Gastrocnemius medialis (tissue), 4 donors: ENCODE data around the gene KLRF2. TPM values are rescaled to one million over a fixed set of nuclear protein-coding genes. Genes with fewer than 3 reads are reported as not detected.

Source experiments
- ATAC-seq, 2 donors: fragments of 150-250 bp; one replicate each; pipeline ENCODE4 v1.9.1; 2016
- DNase-seq, 2 donors: peaks; one replicate each; pipeline ENCODE4 v3.0.0-alpha.2; 2019
- H3K27ac ChIP-seq, 4 donors: fragments of 200-600 bp; sonication (generic); 1 replicate in 1 of 4; 2 replicates in 3 of 4; pipeline ENCODE4 v1.5.1; 2016 to 2018; ENCODE audit warnings: mild to moderate bottlenecking in 2 of 4, moderate library complexity in 1 of 4
- H3K27me3 ChIP-seq, 3 donors: fragments of 200-600 bp; sonication (generic) in 2 of 3; 1 replicate in 1 of 3; 2 replicates in 2 of 3; pipeline versions ENCODE4 v1.5.1 to v1.6.0; 2016 to 2019; ENCODE audit warnings: mild to moderate bottlenecking in 1 of 3, moderate library complexity in 1 of 3
- H3K36me3 ChIP-seq, 2 donors: fragments of 200-600 bp; sonication (generic) in 1 of 2; one replicate each; pipeline ENCODE4 v1.5.1; 2017 to 2018
- H3K4me1 ChIP-seq, 2 donors: fragments of 200-600 bp; sonication (generic) in 1 of 2; one replicate each; pipeline ENCODE4 v1.5.1; 2016 to 2017; ENCODE audit warnings: mild to moderate bottlenecking in 2 of 2
- H3K4me3 ChIP-seq, 4 donors: fragments of 200-600 bp; sonication (generic) in 3 of 4; 1 replicate in 1 of 4; 2 replicates in 3 of 4; pipeline ENCODE4 v1.5.1; 2016 to 2019; ENCODE audit warnings: mild to moderate bottlenecking in 2 of 4
- H3K9me3 ChIP-seq, 3 donors: fragments of 200-600 bp; sonication (generic) in 2 of 3; 1 replicate in 1 of 3; 2 replicates in 2 of 3; pipeline ENCODE4 v1.5.1; 2016 to 2019
- CTCF ChIP-seq, 5 experiments: fragments of 450-650 bp in 3 of 5; fragments of 200-600 bp in 2 of 5; sonication (generic) in 2 of 5; IDR thresholded peaks in 4 of 5; conservative IDR thresholded peaks in 1 of 5; 1 replicate in 4 of 5; 2 replicates in 1 of 5; pipeline ENCODE4 v1.5.1; 2016 to 2019; ENCODE audit warnings: antibody characterized with exemption in 5 of 5, mild to moderate bottlenecking in 3 of 5, moderate library complexity in 3 of 5
- POLR2A ChIP-seq, 2 donors: fragments of 450-650 bp; IDR thresholded peaks; one replicate each; pipeline ENCODE4 v1.6.1; 2017; ENCODE audit warnings: antibody characterized with exemption in 2 of 2, mild to moderate bottlenecking in 2 of 2, moderate library complexity in 2 of 2
- in situ Hi-C, 4 donors: fragments of 200-750 bp; cut with MboI; loops; one replicate each; pipeline versions ENCODE4 v1.15.0 to v1.8.0; 2017; ENCODE audit warnings: low sequenced_read_pairs in 4 of 4
- intact Hi-C: fragments of 100-400 bp; cut with DNase I; formaldehyde crosslinking; loops from one replicate; pipeline ENCODE4 v1.15.1; 2023; ENCODE audit warnings: low total_unique reads
- total RNA-seq, 4 donors: library from RNA; depleted of rRNA; stranded (reverse); fragments of >200 nt; gene quantifications; one replicate each; pipeline versions ENCODE4 v1.1.0 to v1.2.3, GENCODE V29; 2016

The KLRF2 gene, protein sequence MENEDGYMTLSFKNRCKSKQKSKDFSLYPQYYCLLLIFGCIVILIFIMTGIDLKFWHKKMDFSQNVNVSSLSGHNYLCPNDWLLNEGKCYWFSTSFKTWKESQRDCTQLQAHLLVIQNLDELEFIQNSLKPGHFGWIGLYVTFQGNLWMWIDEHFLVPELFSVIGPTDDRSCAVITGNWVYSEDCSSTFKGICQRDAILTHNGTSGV
- not detected for total RNA-seq

- no peak within 1 kb of the TSS for H3K27ac ChIP-seq
- H3K4me1 ChIP-seq = no peaks in the 10 kb centered on the region
- no peak for DNase-seq
- no peak within 1 kb of the TSS for H3K4me3 ChIP-seq
- no peaks in the 10 kb centered on the region for H3K27me3 ChIP-seq
- in situ Hi-C loops = no loop called here
- ATAC-seq = no peak
- no peaks in the 10 kb centered on the region for H3K36me3 ChIP-seq
- TF ChIP-seq CTCF (IDR thresholded peaks at IDR 0.05 in 4 of 5, conservative IDR thresholded peaks at IDR 0.05 in 1 of 5) (no peak), POLR2A (IDR thresholded peaks at IDR 0.05) (no peak)
- H3K9me3 ChIP-seq = no peaks in the 10 kb centered on the region
- intact Hi-C loops = no loop called here
Observed at GRCh38 chr12:9881246-9881645, at the start of gene KLRF2. TSS of gene KLRF2 (plus strand) at chr12:9881489. CDS start at chr12:9881596, 107 bp downstream.

DNA sequence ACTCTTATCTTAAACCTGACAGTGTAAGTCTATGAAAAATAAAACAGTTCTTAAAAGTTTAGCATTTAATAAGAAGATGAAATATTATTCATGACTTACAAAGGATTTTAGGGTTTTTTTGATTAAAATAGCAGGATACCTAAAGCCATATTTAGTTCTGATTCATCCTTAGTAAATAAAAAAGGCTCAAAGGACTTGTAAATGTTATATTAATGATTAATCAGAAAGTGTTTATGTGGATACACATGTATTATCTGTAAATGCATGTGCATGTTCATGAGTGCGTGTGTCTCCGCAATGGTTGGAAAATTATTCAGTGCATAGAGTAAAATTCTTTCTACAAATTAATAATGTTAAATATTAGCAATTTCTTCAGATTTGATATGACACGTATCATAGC is 49.6 kb upstream of the KLRF2 start:
- intact Hi-C loops (no loop called here), in situ Hi-C loops (no loop called here)
- no peaks in the 10 kb centered on the region for H3K4me1 ChIP-seq
- TF ChIP-seq CTCF (IDR thresholded peaks at IDR 0.05 in 4 of 5, conservative IDR thresholded peaks at IDR 0.05 in 1 of 5) (no peak), POLR2A (IDR thresholded peaks at IDR 0.05) (no peak)
- no peak overlapping the region for H3K4me3 ChIP-seq
- no peaks in the 10 kb centered on the region for H3K9me3 ChIP-seq
- ATAC-seq (no peak), DNase-seq (no peak)
- no peak overlapping the region for H3K27ac ChIP-seq
- H3K36me3 ChIP-seq = no peaks in the 10 kb centered on the region
- H3K27me3 ChIP-seq = no peaks in the 10 kb centered on the region

- intact Hi-C loops = no loop called here
- DNase-seq = no peak
Observed at GRCh38 chr12:9843407-9843806, 37.9 kb upstream of the KLRF2 start.

DNA sequence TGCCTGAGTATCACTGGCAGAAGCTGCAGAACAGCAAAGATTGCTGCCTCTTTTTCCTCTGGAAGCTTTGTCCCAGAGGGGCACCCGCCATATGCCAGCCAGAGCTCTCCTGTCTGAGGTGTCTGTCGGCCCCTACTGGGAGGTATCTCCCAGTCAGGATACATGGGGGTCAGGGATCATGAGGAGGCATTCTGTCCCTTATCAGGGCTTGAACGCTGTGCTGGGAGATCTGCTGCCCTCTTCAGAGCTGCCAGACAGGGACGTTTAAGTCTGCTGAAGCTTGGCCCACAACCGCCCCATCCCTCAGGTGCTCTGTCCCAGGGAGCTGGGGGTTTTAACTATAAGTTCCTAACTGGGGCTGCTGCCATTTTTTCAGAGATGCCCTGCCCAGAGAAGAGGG is 32.4 kb upstream of the KLRF2 start:
- in situ Hi-C loops = no loop called here
- intact Hi-C loops = no loop called here

More at GRCh38 chr12:9843407-9843806, 37.9 kb upstream of the KLRF2 start:
- in situ Hi-C loops = no loop called here
- TF ChIP-seq CTCF (IDR thresholded peaks at IDR 0.05 in 4 of 5, conservative IDR thresholded peaks at IDR 0.05 in 1 of 5) (no peak), POLR2A (IDR thresholded peaks at IDR 0.05) (no peak)
- Histone ChIP-seq H3K9me3 (no peaks in the 10 kb centered on the region), H3K27me3 (no peaks in the 10 kb centered on the region), H3K36me3 (no peaks in the 10 kb centered on the region), H3K27ac (no peak overlapping the region), H3K4me1 (no peaks in the 10 kb centered on the region), H3K4me3 (no peak overlapping the region)
- ATAC-seq = no peak

More for the DNA sequence above, 32.4 kb upstream of the KLRF2 start:
- TF ChIP-seq CTCF (IDR thresholded peaks at IDR 0.05 in 4 of 5, conservative IDR thresholded peaks at IDR 0.05 in 1 of 5) (no peak), POLR2A (IDR thresholded peaks at IDR 0.05) (no peak)
- H3K27ac ChIP-seq = no peak overlapping the region
- H3K4me1 ChIP-seq = no peaks in the 10 kb centered on the region
- peaks cover 0 to 9% of the 10 kb centered on the region in 2 donors for H3K36me3 ChIP-seq
- ATAC-seq (no peak), DNase-seq (no peak)
- no peaks in the 10 kb centered on the region for H3K27me3 ChIP-seq
- no peaks in the 10 kb centered on the region for H3K9me3 ChIP-seq
- no peak overlapping the region for H3K4me3 ChIP-seq
